ENCODE measurements around the gene CAPNS2. TPM values are rescaled to one million over a fixed set of nuclear protein-coding genes. Genes with fewer than 3 reads are reported as not detected.

CAPNS2 gene
- 0.82 TPM in 1 of 2 replicates, not detected in the other for total RNA-seq

DNA sequence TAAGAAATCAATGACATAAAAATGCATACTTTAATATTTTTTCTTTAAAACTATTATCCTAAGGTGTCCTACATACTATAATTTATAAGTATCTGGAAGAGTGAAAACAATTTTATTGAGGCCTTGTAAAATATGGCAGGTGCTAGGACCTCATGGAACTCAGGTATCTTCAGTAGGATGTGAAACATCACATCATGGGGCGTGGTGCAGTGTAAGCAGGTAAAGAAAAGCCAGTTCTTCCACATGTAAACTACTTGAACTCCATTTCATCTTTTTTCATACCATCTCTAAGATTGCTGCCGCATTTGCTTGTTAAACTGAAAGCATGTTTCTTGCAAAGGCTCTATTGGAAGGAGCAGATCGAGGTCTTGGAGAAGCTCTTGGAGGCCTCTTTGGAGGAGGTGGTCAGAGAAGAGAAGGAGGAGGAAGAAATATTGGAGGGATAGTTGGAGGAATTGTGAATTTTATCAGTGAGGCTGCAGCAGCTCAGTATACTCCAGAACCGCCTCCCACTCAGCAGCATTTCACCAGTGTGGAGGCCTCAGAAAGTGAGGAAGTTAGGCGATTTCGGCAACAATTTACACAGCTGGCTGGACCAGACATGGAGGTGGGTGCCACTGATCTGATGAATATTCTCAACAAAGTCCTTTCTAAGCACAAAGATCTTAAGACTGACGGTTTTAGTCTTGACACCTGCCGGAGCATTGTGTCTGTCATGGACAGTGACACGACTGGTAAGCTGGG is at the start of gene CAPNS2:
TSS of gene CAPNS2 (plus strand) at position 253 of the 744 bp plus-strand sequence. CDS start at position 326, 73 bp downstream.
- DNase-seq (ENCODE audit: extremely low read depth, low read depth, low spot score) = no peak

GRCh38 chr16:55521792-55522191 is 44.7 kb upstream of the CAPNS2 start:
- DNase-seq (ENCODE audit: extremely low read depth, low read depth, low spot score) = no peak

GRCh38 chr16:55526441-55526840 is 40.0 kb upstream of the CAPNS2 start:
- DNase-seq (ENCODE audit: extremely low read depth, low read depth, low spot score) = peak; percentile 63

DNA sequence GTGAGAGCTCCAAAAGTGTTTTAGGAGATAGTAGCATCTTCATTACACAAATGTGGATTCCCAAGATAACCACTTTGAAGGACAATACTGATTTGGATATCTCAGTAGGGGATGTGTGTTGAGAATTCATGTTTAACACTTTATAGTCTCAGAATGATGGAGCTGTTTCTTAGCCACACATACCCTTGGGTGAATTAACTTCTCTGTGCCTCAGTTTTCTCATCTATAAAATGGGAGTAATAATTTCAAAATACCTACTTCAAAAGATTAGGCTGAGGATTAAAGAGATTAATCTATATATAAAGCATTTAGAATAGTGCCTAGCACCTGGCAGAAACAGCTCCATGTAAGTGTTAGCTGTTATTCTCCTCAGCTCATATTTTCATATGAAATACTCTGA is 38.6 kb upstream of the CAPNS2 start:
- DNase-seq (ENCODE audit: extremely low read depth, low read depth, low spot score) = no peak

DNA sequence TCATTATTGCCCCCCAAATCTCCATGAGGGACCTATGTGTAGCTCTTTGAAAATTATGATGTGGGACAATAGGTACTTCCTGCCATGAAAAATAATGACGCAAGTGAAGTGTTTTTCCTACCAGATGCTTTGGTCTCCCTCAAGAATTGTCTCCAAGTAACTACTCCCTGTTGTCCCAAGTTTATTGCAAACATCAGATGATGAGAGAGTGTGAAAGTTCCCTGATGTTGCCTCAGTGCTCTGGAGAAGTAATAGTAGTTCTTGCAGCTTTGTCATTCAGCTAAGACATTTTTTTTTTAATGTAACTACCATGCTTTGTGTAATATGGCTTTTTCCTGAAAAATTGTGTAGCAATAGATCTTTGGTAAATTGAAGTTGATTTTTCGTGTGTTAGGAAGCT is 37.5 kb upstream of the CAPNS2 start:
- DNase-seq (ENCODE audit: extremely low read depth, low read depth, low spot score) = no peak

- no peak for DNase-seq (ENCODE audit: extremely low read depth, low read depth, low spot score)
Observed at GRCh38 chr16:55530316-55530856, 36.1 kb upstream of the CAPNS2 start.

DNA sequence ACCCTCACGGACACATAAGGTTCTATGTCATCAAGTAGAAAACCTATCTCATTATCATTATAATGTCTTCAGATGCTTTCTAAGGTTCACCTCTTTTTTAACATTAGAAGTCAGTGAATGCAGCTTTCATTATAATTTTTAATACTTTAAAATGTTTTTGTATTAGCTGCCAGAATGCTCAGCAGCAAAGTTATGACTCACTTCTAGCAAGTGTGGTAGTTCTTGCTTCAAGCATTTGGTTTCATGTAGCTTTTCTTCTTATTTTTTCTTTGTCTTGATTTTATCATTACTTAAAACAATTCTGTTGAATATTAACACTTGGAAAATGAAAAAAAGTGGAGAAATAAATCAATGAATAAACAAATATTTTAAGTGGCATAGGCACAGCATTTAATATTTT is 34.3 kb upstream of the CAPNS2 start:
- no peak for DNase-seq (ENCODE audit: extremely low read depth, low read depth, low spot score)

GRCh38 chr16:55534756-55535155 is 31.7 kb upstream of the CAPNS2 start:
- DNase-seq (ENCODE audit: extremely low read depth, low read depth, low spot score) = no peak

GRCh38 chr16:55539049-55539448 is 27.4 kb upstream of the CAPNS2 start:
- DNase-seq (ENCODE audit: extremely low read depth, low read depth, low spot score) = no peak

GRCh38 chr16:55539488-55539887 is 27.0 kb upstream of the CAPNS2 start:
- no peak for DNase-seq (ENCODE audit: extremely low read depth, low read depth, low spot score)

DNA sequence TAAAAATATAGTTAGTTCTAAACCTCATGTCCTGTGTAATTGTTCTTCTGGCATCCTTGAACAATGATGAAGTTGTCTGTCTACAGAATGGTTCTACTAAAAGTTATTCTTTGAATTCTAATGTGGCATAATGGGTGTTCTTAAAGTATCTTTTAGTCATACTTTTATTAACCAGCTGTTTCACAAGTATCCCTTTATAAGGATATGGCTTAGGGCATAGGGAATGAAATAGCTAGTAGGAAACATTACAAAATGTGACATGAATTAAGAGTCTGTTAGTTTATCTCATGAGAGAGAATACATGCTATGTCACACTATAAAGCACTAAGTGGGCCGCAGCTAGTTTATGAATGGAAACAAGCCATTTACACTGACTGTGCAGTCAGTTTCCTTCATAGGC is 26.3 kb upstream of the CAPNS2 start:
- DNase-seq (ENCODE audit: extremely low read depth, low read depth, low spot score) = no peak

DNA sequence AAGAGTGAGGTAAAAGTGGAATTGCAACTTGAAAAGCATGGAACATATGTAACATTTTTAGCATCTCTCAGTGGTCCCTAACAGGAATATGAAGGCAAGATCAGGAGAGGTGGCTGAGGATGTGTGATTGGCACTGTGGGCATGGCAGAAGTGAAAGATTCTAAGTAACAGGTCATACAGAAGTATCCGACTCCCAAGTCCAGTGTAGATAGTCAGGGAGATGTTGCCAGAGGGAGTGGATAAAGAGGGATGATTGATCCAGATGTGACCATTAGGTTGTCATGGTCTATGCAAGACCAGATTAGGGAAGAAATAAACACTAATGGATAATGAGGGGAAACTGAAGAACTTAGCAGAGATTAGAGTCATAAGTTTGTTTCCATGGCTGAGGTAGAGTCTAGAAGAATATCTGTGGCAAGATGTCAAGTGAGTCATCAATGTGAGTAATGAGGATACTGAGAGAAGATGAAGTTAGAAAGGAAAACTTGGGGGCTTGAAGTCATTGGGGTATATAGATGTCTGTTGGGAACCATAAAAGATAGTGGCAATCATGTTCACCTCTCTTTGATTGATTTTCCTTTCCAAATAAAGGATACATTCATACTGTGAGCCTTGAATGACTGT is 23.9 kb upstream of the CAPNS2 start:
- DNase-seq (ENCODE audit: extremely low read depth, low read depth, low spot score) = no peak

DNA sequence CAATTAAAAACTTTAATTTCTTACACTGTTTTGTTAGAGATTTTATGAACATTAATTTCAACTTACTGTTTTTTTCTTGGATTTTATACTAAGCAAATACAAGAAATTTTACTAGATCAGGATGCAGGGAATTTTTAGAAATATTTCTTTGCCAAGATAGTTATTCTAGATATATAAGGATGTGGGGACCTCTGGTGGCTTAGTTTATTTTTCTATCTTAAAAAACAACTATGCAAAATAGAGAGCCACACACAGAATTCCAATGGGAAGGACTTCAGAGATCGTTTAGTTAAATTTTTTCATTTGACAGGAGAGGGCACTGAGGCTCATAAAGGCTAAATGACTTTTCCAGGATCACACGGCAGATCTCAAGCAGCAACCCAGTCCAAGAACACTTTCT is 23.0 kb upstream of the CAPNS2 start:
- DNase-seq (ENCODE audit: extremely low read depth, low read depth, low spot score) = no peak

GRCh38 chr16:55552621-55553020 is 13.9 kb upstream of the CAPNS2 start:
- no peak for DNase-seq (ENCODE audit: extremely low read depth, low read depth, low spot score)

GRCh38 chr16:55555436-55555835 is 11.0 kb upstream of the CAPNS2 start:
- no peak for DNase-seq (ENCODE audit: extremely low read depth, low read depth, low spot score)

DNA sequence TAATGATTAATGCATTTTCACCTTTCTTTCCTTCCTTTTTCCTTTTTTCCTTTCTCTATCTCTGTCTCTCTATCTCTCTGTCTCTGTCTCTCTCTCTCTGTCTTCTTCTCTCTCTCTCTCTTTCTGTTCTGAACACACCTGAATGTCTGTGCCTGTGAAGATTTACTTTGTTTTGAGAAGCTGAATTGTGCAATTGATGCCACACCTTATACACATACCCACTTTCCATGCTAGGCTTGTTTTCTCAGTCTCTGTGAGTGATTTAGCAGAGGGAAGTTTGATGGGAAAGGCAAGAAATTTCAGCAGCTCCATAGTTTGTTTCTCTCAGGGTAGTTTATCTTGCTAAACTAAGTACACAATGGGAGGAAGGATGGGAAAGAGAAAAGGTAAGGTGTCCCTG is 9.3 kb upstream of the CAPNS2 start:
- no peak for DNase-seq (ENCODE audit: extremely low read depth, low read depth, low spot score)

- no peak for DNase-seq (ENCODE audit: extremely low read depth, low read depth, low spot score)
Observed at GRCh38 chr16:55559233-55559632, 7.3 kb upstream of the CAPNS2 start.

- DNase-seq (ENCODE audit: extremely low read depth, low read depth, low spot score) = no peak
Observed at GRCh38 chr16:55559933-55560516, 6.5 kb upstream of the CAPNS2 start.

DNA sequence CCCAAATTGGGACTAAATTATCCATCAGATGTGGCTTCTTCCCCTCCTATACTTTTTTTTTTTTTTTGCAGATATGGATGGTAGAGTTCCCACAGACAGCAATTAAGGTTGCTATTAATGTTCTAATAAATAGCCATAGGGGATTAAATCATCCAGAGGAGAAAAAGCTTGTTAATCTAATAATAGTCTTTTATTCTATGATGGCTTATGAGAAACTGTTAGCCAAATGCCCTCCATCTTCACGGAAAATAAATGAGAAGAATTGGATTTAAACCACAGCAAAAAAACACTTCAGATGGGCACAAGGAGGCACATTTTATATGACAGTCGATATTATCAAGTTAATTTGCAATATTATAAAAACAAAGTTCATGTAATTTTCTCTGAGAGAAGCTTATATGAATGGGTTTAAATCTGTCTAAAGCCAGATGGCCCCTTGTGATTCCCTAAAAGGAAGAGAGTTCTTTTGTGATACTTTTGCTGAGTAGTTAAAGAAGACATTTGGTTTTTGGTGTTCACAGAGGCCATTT is 5.1 kb upstream of the CAPNS2 start:
- DNase-seq (ENCODE audit: extremely low read depth, low read depth, low spot score) = no peak

- no peak for DNase-seq (ENCODE audit: extremely low read depth, low read depth, low spot score)
Observed at GRCh38 chr16:55562936-55563335, 3.5 kb upstream of the CAPNS2 start.

DNA sequence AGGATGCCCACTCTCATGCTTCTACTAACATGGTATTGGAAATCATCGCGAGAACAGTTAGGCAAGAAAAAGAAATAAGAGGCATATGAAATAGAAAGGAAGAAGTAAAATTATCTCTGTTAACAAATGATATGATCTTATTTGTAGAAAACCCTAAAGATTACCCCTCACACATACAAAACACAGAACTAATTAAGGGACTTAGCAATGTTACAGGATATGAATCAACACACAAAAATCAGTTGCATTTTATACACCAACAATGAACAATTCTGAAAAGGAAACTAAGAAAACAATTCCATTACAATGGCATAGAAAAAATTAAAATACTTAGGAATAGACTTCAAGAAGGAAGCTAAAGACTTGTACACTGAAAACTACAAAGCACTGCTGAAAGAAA is 2.7 kb upstream of the CAPNS2 start:
- no peak for DNase-seq (ENCODE audit: extremely low read depth, low read depth, low spot score)

- DNase-seq (ENCODE audit: extremely low read depth, low read depth, low spot score) = no peak
Observed at GRCh38 chr16:55565086-55565485, 1.4 kb upstream of the CAPNS2 start.
